ENCODE data around the gene PCDHB13.
"Not testable (repeated sequence)": the region's sequence is repeated elsewhere in the genome, so short reads cannot be mapped to it uniquely, and the experiment has no call there.

Gene PCDHB13

GRCh38 chr5:141208478-141208877, 5.2 kb upstream of the PCDHB13 start, which contains the start of gene PCDHB12:
Gene PCDHB12, plus strand, starts transcription at chr5:141208719. Its CDS starts 189 bp downstream, at chr5:141208908.
- no peak for TF ChIP-seq CTCF (IDR thresholded peaks at IDR 0.05; ENCODE audit: insufficient read depth, missing control alignments)
- DNase-seq (ENCODE audit: insufficient read length, low spot score) (no peak), FAIRE-seq (no peak)

GRCh38 chr5:141210281-141210680, 3.4 kb upstream of the PCDHB13 start:
- not testable (repeated sequence) for FAIRE-seq; DNase-seq (ENCODE audit: insufficient read length, low spot score)

- not testable (repeated sequence) for FAIRE-seq
Observed at GRCh38 chr5:141210849-141211248, 2.9 kb upstream of the PCDHB13 start.

GRCh38 chr5:141214583-141214982, 864 bp downstream of the PCDHB13 start:
- FAIRE-seq; DNase-seq (ENCODE audit: insufficient read length, low spot score): not testable (repeated sequence)

More at GRCh38 chr5:141210849-141211248, 2.9 kb upstream of the PCDHB13 start:
- not testable (repeated sequence) for DNase-seq (ENCODE audit: insufficient read length, low spot score)

GRCh38 chr5:141215504-141215903, 1.8 kb downstream of the PCDHB13 start:
- DNase-seq (ENCODE audit: insufficient read length, low spot score); FAIRE-seq: not testable (repeated sequence)

- DNase-seq (ENCODE audit: insufficient read length, low spot score); FAIRE-seq: not testable (repeated sequence)
Observed at GRCh38 chr5:141216035-141216434, 2.3 kb downstream of the PCDHB13 start.

GRCh38 chr5:141223112-141223783, 9.5 kb downstream of the PCDHB13 start, which contains the start of gene PCDHB14:
Gene PCDHB14, plus strand, starts transcription at chr5:141223343. Its CDS starts 163 bp downstream, at chr5:141223506.
- DNase-seq (ENCODE audit: insufficient read length, low spot score) (no peak), FAIRE-seq (no peak)
- peak; percentile 49 for TF ChIP-seq CTCF (IDR thresholded peaks at IDR 0.05; ENCODE audit: insufficient read depth, missing control alignments)

GRCh38 chr5:141224844-141225243, 11.1 kb downstream of the PCDHB13 start:
- not testable (repeated sequence) for DNase-seq (ENCODE audit: insufficient read length, low spot score); FAIRE-seq

- not testable (repeated sequence) for FAIRE-seq; DNase-seq (ENCODE audit: insufficient read length, low spot score)
Observed at GRCh38 chr5:141225421-141225820, 11.7 kb downstream of the PCDHB13 start.

GRCh38 chr5:141234109-141234667, 20.5 kb downstream of the PCDHB13 start:
- FAIRE-seq (no peak), DNase-seq (ENCODE audit: insufficient read length, low spot score) (no peak)
- peak; percentile 38 for TF ChIP-seq CTCF (IDR thresholded peaks at IDR 0.05; ENCODE audit: insufficient read depth, missing control alignments)

GRCh38 chr5:141235922-141236321, 22.2 kb downstream of the PCDHB13 start:
- DNase-seq (ENCODE audit: insufficient read length, low spot score); FAIRE-seq: not testable (repeated sequence)

Measured in D721Med (cell line).